IMR-90 (cell line): ENCODE results near the gene ADAMTSL2. TPM values are rescaled to one million over a fixed set of nuclear protein-coding genes. Genes with fewer than 3 reads are reported as not detected.

Experiments used
- ATAC-seq: fragments of 200-7000 bp; cut with Tn5 transposase; 2 replicates; pipeline ENCODE4 v1.9.1; 2020; ENCODE audit warnings: low read depth, mild to moderate bottlenecking, moderate library complexity
- BruUV-seq: library from RNA; stranded (reverse); fragments of 400-500 nt; replicated peaks from 2 replicates; lab custom pipeline; 2021; lab: Mats Ljungman, UMichigan
- CTCF ChIA-PET: fragments of 300-600 bp; formaldehyde crosslinking; extraction: SDS; loops from one replicate; lab custom pipeline; 2021; ENCODE audit warnings: antibody characterized with exemption; lab: Yijun Ruan, JAX
- POLR2A ChIA-PET: fragments of 300-600 bp; sonication (Branson Sonifier 250); formaldehyde crosslinking; loops from one replicate; lab custom pipeline; 2022; ENCODE audit warnings: antibody characterized with exemption; ENCODE audit not compliant: unreplicated experiment; lab: Charles Lee
- DNase-seq: peaks from one replicate; pipeline ENCODE4 v3.0.0; 2013
- H2AFZ ChIP-seq: replicated peaks from 2 replicates; pipeline ENCODE3; 2013; ENCODE audit warnings: low read length, mild to moderate bottlenecking; ENCODE audit not compliant: poor library complexity
- H2AK5ac ChIP-seq: 2 replicates; pipeline ENCODE4 v1.6.1; 2013; ENCODE audit warnings: low read depth, low read length, inconsistent platforms
- H2AK9ac ChIP-seq: replicated peaks from 2 replicates; pipeline ENCODE3; 2013; ENCODE audit warnings: mild to moderate bottlenecking, low read depth, low read length, moderate library complexity; ENCODE audit not compliant: poor library complexity
- H2BK120ac ChIP-seq: 2 replicates; pipeline ENCODE4 v1.6.1; 2013; ENCODE audit warnings: low read depth, low read length, inconsistent platforms
- H2BK15ac ChIP-seq: 3 replicates; pipeline ENCODE4 v1.6.1; 2013; ENCODE audit warnings: low read depth, low read length, inconsistent platforms
- H2BK20ac ChIP-seq: 2 replicates; pipeline ENCODE4 v1.6.1; 2013; ENCODE audit warnings: low read depth, mild to moderate bottlenecking, inconsistent platforms, low read length, moderate library complexity
- H2BK5ac ChIP-seq: 2 replicates; pipeline ENCODE4 v1.6.1; 2013; ENCODE audit warnings: mild to moderate bottlenecking, low read depth, low read length, inconsistent platforms; ENCODE audit not compliant: poor library complexity, severe bottlenecking
- H3K14ac ChIP-seq: replicated peaks from 2 replicates; pipeline ENCODE4 v1.6.1; 2013; ENCODE audit warnings: low read depth, low read length, inconsistent platforms
- H3K18ac ChIP-seq: 2 replicates; pipeline ENCODE4 v1.6.1; 2013; ENCODE audit warnings: low read depth, low read length, control low read depth
- H3K23ac ChIP-seq: 2 replicates; pipeline ENCODE4 v1.6.1; 2013; ENCODE audit warnings: low read depth, low read length, inconsistent platforms
- H3K27ac ChIP-seq: 2 replicates; pipeline ENCODE4 v1.5.1; 2013; ENCODE audit warnings: mild to moderate bottlenecking, control low read depth, low read length; ENCODE audit not compliant: insufficient read depth
- H3K27me3 ChIP-seq: 2 replicates; pipeline ENCODE4 v1.6.1; 2013; ENCODE audit warnings: low read length; ENCODE audit not compliant: control insufficient read depth, insufficient read depth
- H3K36me3 ChIP-seq: 2 replicates; pipeline ENCODE4 v1.6.1; 2013; ENCODE audit warnings: low read length, mixed read lengths; ENCODE audit not compliant: control insufficient read depth, insufficient read depth
- H3K4ac ChIP-seq: 2 replicates; pipeline ENCODE4 v1.6.1; 2013; ENCODE audit warnings: low read depth, low read length, inconsistent platforms
- H3K4me1 ChIP-seq: 2 replicates; pipeline ENCODE4 v1.6.1; 2013; ENCODE audit warnings: low read length, mixed read lengths; ENCODE audit not compliant: control insufficient read depth, insufficient read depth
- H3K4me2 ChIP-seq: 2 replicates; pipeline ENCODE4 v1.6.1; 2013; ENCODE audit warnings: low read depth, mild to moderate bottlenecking, control low read depth, low read length, moderate library complexity
- H3K4me3 ChIP-seq: 2 replicates; pipeline ENCODE4 v1.5.1; 2013; ENCODE audit warnings: low read depth, mild to moderate bottlenecking, control low read depth, low read length, moderate library complexity; ENCODE audit not compliant: insufficient read depth
- H3K56ac ChIP-seq: 2 replicates; pipeline ENCODE4 v1.6.1; 2013; ENCODE audit warnings: low read length, inconsistent platforms; ENCODE audit not compliant: insufficient read depth; ENCODE audit errors: extremely low read depth
- H3K79me1 ChIP-seq, 2 experiments: 2 replicates each; pipeline ENCODE4 v1.6.1; 2013; ENCODE audit warnings: low read length in 2 of 2, inconsistent platforms in 1 of 2, low read depth in 1 of 2
- H3K9ac ChIP-seq: 2 replicates; pipeline ENCODE4 v1.6.1; 2013; ENCODE audit warnings: low read depth, low read length, control low read depth
- H3K9me1 ChIP-seq: 2 replicates; pipeline ENCODE4 v1.6.1; 2013; ENCODE audit warnings: low read length, inconsistent platforms; ENCODE audit not compliant: insufficient read depth
- H3K9me3 ChIP-seq: 2 replicates; pipeline ENCODE4 v1.6.1; 2013; ENCODE audit warnings: low read length; ENCODE audit not compliant: control insufficient read depth, insufficient read depth
- H4K20me1 ChIP-seq: 2 replicates; pipeline ENCODE4 v1.6.1; 2013; ENCODE audit warnings: low read length, inconsistent platforms; ENCODE audit not compliant: insufficient read depth
- H4K5ac ChIP-seq: 2 replicates; pipeline ENCODE4 v1.6.1; 2013; ENCODE audit warnings: mild to moderate bottlenecking, low read depth, low read length, control low read depth
- H4K8ac ChIP-seq, 2 experiments: 2 replicates each; pipeline ENCODE4 v1.6.1; 2013; ENCODE audit warnings: low read depth in 2 of 2, low read length in 2 of 2, control low read depth in 1 of 2, inconsistent platforms in 1 of 2
- H4K91ac ChIP-seq: 2 replicates; pipeline ENCODE4 v1.6.1; 2013; ENCODE audit warnings: low read depth, low read length, inconsistent platforms; ENCODE audit not compliant: insufficient read depth
- MAFK ChIP-seq: IDR thresholded peaks from 2 replicates; pipeline ENCODE4 v1.6.1; 2012; ENCODE audit warnings: low read depth, low read length, improper control_type of control experiment
- NFE2L2 ChIP-seq: fragments of 150-350 bp; IDR thresholded peaks from 2 replicates; pipeline ENCODE4 v1.6.1; 2016; ENCODE audit warnings: low read depth, mild to moderate bottlenecking, low read length
- SMC3 ChIP-seq: fragments of 150-350 bp; IDR thresholded peaks from 2 replicates; pipeline ENCODE4 v1.6.1; 2016; ENCODE audit warnings: low read depth, mild to moderate bottlenecking, antibody characterized with exemption, low read length, moderate library complexity
- WGBS, 2 experiments: methylation state at CpG; one replicate each; pipeline versions ENCODE4 v1.1.5 to v1.1.7; 2013; ENCODE audit warnings: missing lambda C conversion rate in 2 of 2; ENCODE audit not compliant: insufficient read length in 1 of 2; ENCODE audit errors: extremely low coverage in 2 of 2; 5-methylcytosine and 5-hydroxymethylcytosine counted together
- dilution Hi-C: fragments of 300-500 bp; cut with HindIII; formaldehyde crosslinking; loops from one replicate; pipeline ENCODE4 v1.14.3; 2018; ENCODE audit warnings: low sequenced_read_pairs; ENCODE audit not compliant: unreplicated experiment
- in situ Hi-C: fragments of 300-500 bp; cut with MboI; formaldehyde crosslinking; loops from 3 replicates; pipeline ENCODE4 v1.14.3; 2019; ENCODE audit warnings: low sequenced_read_pairs, inconsistent platforms, mixed read lengths
- intact Hi-C: fragments of 100-400 bp; cut with micrococcal nuclease; formaldehyde crosslinking; loops from 2 replicates; pipeline ENCODE4 v1.10.0; 2022
- polyA plus RNA-seq, 3 experiments: library from polyadenylated mRNA; depleted of rRNA; stranded (reverse); fragments of >200 nt; gene quantifications; 2 replicates each; pipeline ENCODE4 v1.2.3, GENCODE V29; 2012; ENCODE audit warnings: low replicate concordance in 1 of 3
- total RNA-seq: library from RNA; depleted of rRNA; stranded (reverse); fragments of >200 nt; gene quantifications from 2 replicates; pipeline ENCODE4 v1.2.3, GENCODE V29; 2012

The ADAMTSL2 gene
- total and polyA plus RNA-seq, 2 of the 4 experiments (the other 2 are of a cell fraction), result not detected

- dilution Hi-C loops (no loop called here), in situ Hi-C loops (no loop called here), intact Hi-C loops (no loop called here)
- no peak overlapping the region for H2BK5ac ChIP-seq
- H2AK5ac ChIP-seq, result no peak overlapping the region
- H2AK9ac ChIP-seq, result no peak overlapping the region
- ChIA-PET POLR2A (interaction anchor here (0.6 kb wide), 1 partner anchor 19 kb away, joined by 3 read pairs; no protein-coding TSS in a partner anchor), CTCF (no interaction called here)
- no peaks in the 10 kb centered on the region for H3K79me1 ChIP-seq
- no peak overlapping the region for H4K91ac ChIP-seq
- no peak overlapping the region for H3K4me2 ChIP-seq
- no peak overlapping the region for H2BK15ac ChIP-seq
- H3K23ac ChIP-seq, result no peak overlapping the region
- ATAC-seq, result no peak
- H4K20me1 ChIP-seq, result no peaks in the 10 kb centered on the region
- DNase-seq, result no peak
- no peak overlapping the region for H3K4ac ChIP-seq
- H3K27me3 ChIP-seq, result peaks cover 28% of the 10 kb centered on the region
- no peak overlapping the region for H2BK120ac ChIP-seq
- no TSS peak for BruUV-seq
- H4K8ac ChIP-seq, result no peak overlapping the region
- H4K5ac ChIP-seq, result no peak overlapping the region
- no peak overlapping the region for H2BK20ac ChIP-seq
- no peak overlapping the region for H3K9ac ChIP-seq
- H3K4me3 ChIP-seq, result no peak overlapping the region
- no peak overlapping the region for H3K14ac ChIP-seq
- no peak overlapping the region for H2AFZ ChIP-seq
- peaks cover 5% of the 10 kb centered on the region; the same call in 1 of the 2 replicates for H3K9me1 ChIP-seq
- H3K9me3 ChIP-seq, result peaks cover 11% of the 10 kb centered on the region
- no peak overlapping the region for H3K27ac ChIP-seq
- WGBS, 2 experiments, result 100% methylated on average over 1 of the region's 1 CpG; no CpG with 5 or more reads in 1 of the 2 experiments
- no peak overlapping the region for H3K56ac ChIP-seq
- H3K18ac ChIP-seq, result no peak overlapping the region
- peaks cover 5% of the 10 kb centered on the region; the same call in 1 of the 2 replicates for H3K4me1 ChIP-seq
- TF ChIP-seq SMC3 (no peak), NFE2L2 (no peak), MAFK (no peak)
- no peaks in the 10 kb centered on the region for H3K36me3 ChIP-seq
Observed at GRCh38 chr9:133502112-133502511, 32.4 kb upstream of the ADAMTSL2 start.
